Prostate gland (tissue), 2 donors: ENCODE measurements around the gene BICRA.

ENCODE experiments used
- CTCF ChIP-seq, 4 experiments: fragments of 200-600 bp in 2 of 4; fragments of 450-650 bp in 2 of 4; sonication (generic) in 2 of 4; IDR thresholded peaks; 1 replicate in 3 of 4; 2 replicates in 1 of 4; pipeline ENCODE4 v1.5.1; 2016 to 2019; ENCODE audit warnings: antibody characterized with exemption in 4 of 4, mild to moderate bottlenecking in 2 of 4, moderate library complexity in 2 of 4
- POLR2A ChIP-seq: fragments of 450-650 bp; IDR thresholded peaks from one replicate; pipeline ENCODE4 v1.6.1; 2016; ENCODE audit warnings: antibody characterized with exemption, mild to moderate bottlenecking

- TF ChIP-seq CTCF (IDR thresholded peaks at IDR 0.05) (no peak), POLR2A (no peak)
Observed at GRCh38 chr19:47564081-47564480, 44.9 kb upstream of the BICRA start.
